ENCODE results near the gene SPO11. TPM values are rescaled to one million over a fixed set of nuclear protein-coding genes. Genes with fewer than 3 reads are reported as not detected.

SPO11 gene
- total RNA-seq, 1 experiment from 2014 or later: not detected

DNA sequence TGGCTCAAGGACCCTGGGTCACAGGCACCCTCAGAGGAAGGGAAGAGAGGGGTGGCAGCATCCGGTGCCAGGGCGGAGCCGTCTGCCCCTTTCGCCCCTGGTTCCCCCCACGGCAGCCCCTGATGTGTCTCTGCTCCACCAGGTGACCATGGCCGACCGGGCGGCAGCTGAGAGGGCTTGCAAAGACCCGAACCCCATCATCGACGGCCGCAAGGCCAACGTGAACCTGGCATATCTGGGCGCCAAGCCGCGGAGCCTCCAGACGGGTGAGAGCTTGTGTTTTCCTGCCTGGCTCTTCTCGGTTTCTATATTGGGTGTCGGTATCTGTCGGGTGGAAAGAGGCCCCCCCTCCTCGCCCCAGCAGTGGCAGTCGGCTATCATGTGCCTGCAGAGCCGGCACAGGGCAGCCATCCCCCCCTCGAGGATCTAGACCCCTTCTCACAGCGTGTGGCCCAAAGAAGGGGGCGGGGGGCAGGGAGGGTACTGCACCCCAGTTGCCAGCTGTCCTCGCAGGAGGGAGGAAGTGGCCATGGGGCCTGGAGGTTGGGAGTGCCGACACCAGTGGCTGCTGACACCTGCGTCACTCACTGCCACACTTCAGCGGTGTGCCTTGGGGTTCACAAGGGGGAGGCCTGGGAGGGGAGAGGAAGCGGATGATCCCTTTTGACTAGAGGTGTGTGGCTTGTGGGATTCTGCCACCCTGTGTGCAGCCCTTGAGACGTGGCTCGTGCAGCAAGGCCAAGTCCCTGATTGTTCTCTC is 63.1 kb downstream of the SPO11 start:
- no peak for DNase-seq (ENCODE audit: unreplicated experiment)
- TF ChIP-seq CTCF (IDR thresholded peaks at IDR 0.05; ENCODE audit: unreplicated experiment): no peak
- intact Hi-C loops (cut with micrococcal nuclease): no loop called here
- H3K27ac Mint-ChIP-seq (ENCODE audit: low read depth, unreplicated experiment): no peak overlapping the region
- H3K4me3 Mint-ChIP-seq (ENCODE audit: unreplicated experiment): no peak overlapping the region
- POLR2A ChIA-PET: interaction anchor here (0.6 to 0.8 kb wide), 4 partner anchors 9 to 729 kb away, joined by 3 read pairs; no protein-coding TSS in a partner anchor
- CTCF ChIA-PET: interaction anchor here (0.6 to 1.2 kb wide), 8 partner anchors 9 to 799 kb away, joined by 3 to 6 read pairs (median 3); no protein-coding TSS in a partner anchor
- H3K36me3 Mint-ChIP-seq (ENCODE audit: insufficient read depth, unreplicated experiment): no peaks in the 10 kb centered on the region
- no TSS peak for BruUV-seq (replicated peaks)
- H3K9me3 Mint-ChIP-seq (ENCODE audit: unreplicated experiment): no peaks in the 10 kb centered on the region
- no peaks in the 10 kb centered on the region for H3K4me1 Mint-ChIP-seq (ENCODE audit: insufficient read depth, unreplicated experiment)
- H3K27me3 Mint-ChIP-seq (ENCODE audit: insufficient read depth, unreplicated experiment): no peaks in the 10 kb centered on the region

Small RNAs within 50 kb of the gene (microRNA-seq; reads per million reads assigned to microRNA genes)
- gene MIR4325: not detected

Other genes starting within 250 kb of the SPO11 start
- not detected in 2 replicates for gene BMP7, start 63.2 kb upstream of the SPO11 start, total RNA-seq (2022)
- 46.7 and 60.3 TPM in 2 replicates for gene RAE1, start 21.5 kb downstream of the SPO11 start, total RNA-seq (2022)
- 5.1 and 5.8 TPM in 2 replicates for gene RBM38, start 61.6 kb downstream of the SPO11 start, total RNA-seq (2022)
- gene CTCFL, start 195.3 kb downstream of the SPO11 start, total RNA-seq (2022): not detected in 2 replicates
- gene PCK1, start 231.3 kb downstream of the SPO11 start, total RNA-seq (2022): not detected in 2 replicates